ENCODE results near the gene SERINC3. TPM values are rescaled to one million over a fixed set of nuclear protein-coding genes. Genes with fewer than 3 reads are reported as not detected.
"Not testable (repeated sequence)": the region's sequence is repeated elsewhere in the genome, so short reads cannot be mapped to it uniquely, and the experiment has no call there.

The SERINC3 gene
- total RNA-seq, 2 experiments from 2014 or later: 38.8 to 43.6 TPM

DNA sequence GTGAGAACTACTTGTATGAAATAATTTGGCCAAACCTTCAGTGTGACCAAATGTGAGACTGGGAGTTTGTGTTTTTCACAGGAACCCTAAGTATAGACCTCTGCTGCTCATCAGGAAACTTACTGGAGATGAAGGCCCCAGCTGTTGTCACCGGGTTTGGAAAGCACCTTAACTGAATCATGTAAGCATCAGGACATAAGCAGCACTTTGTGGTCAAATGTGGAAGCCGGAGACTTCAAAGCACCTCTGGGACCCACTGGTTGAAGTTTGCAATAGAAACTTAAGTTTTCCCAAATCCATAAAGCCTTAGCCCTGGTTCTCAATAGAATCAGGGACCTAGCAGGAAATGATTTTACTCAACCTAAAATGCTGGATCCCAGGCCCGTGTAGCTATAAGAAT is 31.9 kb downstream of the SERINC3 start:
- Mint-ChIP-seq H3K4me3 (no peak overlapping the region), H3K4me1 (peaks cover 13% of the 10 kb centered on the region), H3K27me3 (no peaks in the 10 kb centered on the region), H3K27ac (peak overlapping the region; percentile 34), H3K36me3 (peaks cover 40% of the 10 kb centered on the region), H3K9me3 (no peaks in the 10 kb centered on the region)
- no peak for DNase-seq

DNA sequence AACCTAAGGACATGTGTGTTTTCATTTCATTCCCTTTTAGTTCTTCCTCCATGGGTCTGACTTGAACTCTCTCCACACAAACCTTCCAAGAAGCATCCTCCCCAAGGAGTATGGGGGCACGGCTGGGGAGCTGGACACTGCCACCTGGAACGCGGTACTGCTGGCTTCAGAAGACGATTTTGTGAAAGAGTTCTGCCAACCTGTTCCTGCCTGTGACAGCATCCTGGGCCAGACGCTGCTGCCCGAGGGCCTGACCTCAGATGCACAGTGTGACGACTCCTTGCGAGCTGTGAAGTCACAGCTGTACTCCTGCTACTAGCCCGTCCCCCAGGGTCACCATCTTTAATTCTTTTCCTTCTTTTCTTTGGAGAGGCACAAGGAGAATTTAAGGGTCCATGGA is 32.6 kb downstream of the SERINC3 start:
- Mint-ChIP-seq H3K27me3 (no peaks in the 10 kb centered on the region), H3K27ac (peak overlapping the region; percentile 34), H3K4me1 (peaks cover 10% of the 10 kb centered on the region), H3K4me3 (no peak overlapping the region), H3K36me3 (peaks cover 36% of the 10 kb centered on the region), H3K9me3 (no peaks in the 10 kb centered on the region)
- DNase-seq: no peak

DNA sequence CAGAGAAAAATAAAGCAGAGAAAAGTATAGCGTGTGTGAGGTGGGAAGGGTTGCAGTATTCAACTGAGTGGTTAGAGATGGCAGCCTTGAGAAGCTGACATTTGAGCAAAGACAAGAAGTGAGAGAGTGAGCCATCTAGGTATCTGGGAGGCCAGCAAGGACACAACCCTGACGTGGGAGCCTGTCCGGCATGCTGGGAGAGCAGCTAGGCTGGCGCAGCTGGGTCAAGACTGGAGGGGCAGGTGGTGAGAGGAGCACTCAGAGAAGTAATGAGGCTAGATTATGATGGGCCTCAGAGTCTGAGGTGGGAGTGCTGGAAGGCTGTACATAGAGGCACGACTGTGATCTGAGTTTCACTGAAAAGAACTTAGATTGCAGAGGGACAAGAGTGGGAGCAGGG is 33.3 kb downstream of the SERINC3 start:
- Mint-ChIP-seq H3K4me1 (peaks cover 10% of the 10 kb centered on the region), H3K9me3 (no peaks in the 10 kb centered on the region), H3K27ac (no peak overlapping the region), H3K27me3 (no peaks in the 10 kb centered on the region), H3K4me3 (peak overlapping the region; percentile 11), H3K36me3 (peaks cover 32% of the 10 kb centered on the region)
- no peak for DNase-seq

DNA sequence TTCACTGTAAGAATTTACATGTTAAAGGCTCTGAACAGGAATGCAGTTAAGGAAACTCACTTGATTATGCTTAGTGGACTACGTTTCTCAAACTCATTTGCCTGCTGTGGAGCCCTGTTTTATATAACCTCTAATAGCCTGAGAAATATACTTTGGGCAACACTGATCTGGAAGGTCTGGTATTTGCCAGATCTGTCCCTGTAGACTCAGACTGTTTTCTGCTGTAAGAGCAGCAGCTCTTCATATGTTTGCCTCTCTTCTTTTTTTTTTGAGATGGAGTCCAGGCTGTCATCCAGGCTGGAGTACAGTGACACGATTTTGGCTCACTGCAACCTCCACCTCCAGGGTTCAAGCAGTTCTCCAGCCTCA is 36.1 kb downstream of the SERINC3 start:
- no peak for DNase-seq
- Mint-ChIP-seq H3K27ac (no peak overlapping the region), H3K4me3 (no peak overlapping the region), H3K9me3 (no peaks in the 10 kb centered on the region), H3K36me3 (peaks cover 27% of the 10 kb centered on the region), H3K27me3 (no peaks in the 10 kb centered on the region), H3K4me1 (peaks cover 5% of the 10 kb centered on the region)

DNA sequence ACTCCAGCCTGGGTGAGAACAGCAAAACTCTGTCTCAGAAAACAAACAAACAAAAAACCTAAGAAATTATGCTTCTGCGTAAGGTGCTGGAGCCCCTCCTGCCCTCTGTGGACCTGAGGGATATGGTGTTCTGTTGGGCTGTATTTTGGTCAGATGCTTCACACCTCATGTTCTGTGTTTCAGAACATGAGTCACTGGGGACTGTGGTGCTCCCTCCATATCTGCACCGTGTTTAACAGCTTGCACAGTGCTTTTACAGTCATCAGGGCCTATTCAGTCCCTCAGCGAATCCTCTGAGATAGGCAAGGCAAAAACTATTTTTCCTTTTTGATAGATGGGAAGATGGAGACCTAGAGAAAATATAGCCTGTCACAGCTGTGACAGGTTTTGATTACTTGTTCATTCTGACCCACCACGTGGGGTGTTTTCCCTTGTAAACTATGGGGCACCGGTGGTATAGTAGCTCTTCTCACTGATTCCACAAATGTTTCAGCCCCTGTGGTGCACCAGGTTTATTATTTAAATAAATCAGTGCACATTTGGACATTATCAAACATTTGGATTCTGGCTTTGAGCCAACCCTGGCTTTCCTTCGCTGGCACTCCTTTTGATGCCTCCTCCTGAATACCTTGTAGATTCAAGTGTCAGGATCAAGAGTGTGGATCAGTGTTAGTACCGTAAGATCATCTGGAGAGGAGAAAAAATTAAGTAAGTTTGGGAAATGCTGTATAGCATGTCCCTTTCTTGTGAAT is 36.6 kb downstream of the SERINC3 start:
- Mint-ChIP-seq H3K36me3 (peaks cover 23% of the 10 kb centered on the region), H3K27me3 (no peaks in the 10 kb centered on the region), H3K4me1 (peaks cover 4% of the 10 kb centered on the region), H3K9me3 (no peaks in the 10 kb centered on the region), H3K27ac (peak overlapping the region; percentile 34), H3K4me3 (no peak overlapping the region)
- DNase-seq: no peak

DNA sequence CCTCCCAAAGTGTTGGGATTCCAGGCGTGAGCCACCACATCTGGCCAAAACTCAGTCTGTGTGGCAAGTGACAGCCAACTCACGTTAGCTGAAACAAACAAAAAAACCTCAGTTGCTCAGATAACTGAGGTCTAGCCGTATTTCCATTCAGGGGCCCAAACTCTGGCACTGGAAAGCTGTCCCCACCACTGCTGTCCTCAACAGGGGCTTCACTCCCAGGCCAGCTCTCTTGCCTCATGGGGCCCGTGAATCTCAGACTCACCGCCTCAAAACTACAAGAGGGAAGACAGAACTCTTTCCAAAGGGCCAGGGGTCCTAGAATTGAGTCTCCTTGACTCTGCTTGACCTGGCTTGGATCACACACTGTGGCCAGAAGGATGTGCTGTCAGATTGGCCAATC is 38.8 kb downstream of the SERINC3 start:
- Mint-ChIP-seq H3K9me3 (no peaks in the 10 kb centered on the region), H3K27me3 (no peaks in the 10 kb centered on the region), H3K4me3 (no peak overlapping the region), H3K4me1 (peaks cover 5% of the 10 kb centered on the region), H3K27ac (no peak overlapping the region), H3K36me3 (peaks cover 22% of the 10 kb centered on the region)
- no peak for DNase-seq

DNA sequence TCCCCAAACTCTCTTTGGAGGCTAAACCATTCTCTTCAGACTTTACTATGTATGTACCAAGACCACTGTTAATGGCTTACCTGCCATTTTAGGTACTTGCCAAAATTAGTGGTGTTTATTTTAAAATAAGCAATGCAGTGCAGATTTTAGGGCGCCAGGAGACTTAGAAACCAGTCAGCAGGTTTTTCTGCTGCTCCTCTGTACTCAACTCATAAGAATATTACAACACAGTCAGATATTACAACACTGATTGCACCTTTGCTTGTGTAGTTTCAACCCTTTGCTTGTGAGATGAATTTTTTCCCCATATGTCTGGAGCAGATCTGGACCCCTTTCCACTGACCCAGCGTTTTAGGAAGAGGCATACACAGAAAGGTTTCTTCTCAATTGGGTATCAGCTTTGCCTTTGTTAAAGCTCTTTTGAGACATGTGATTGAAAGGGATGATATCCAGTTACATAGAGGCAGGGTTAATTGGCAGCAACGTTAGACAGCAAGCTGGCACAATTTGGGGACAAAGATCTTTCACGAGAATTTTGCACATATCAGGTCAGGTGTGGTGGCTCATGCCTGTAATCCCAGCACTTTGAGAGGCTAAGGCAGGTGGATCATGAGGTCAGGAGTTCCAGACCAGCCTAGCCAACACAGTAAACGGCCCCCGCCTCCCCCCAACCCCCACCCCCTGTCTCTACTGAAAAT is 40.0 kb downstream of the SERINC3 start:
- no peak overlapping the region for H3K27ac Mint-ChIP-seq
- DNase-seq: no peak
- peaks cover 12% of the 10 kb centered on the region for H3K4me1 Mint-ChIP-seq

DNA sequence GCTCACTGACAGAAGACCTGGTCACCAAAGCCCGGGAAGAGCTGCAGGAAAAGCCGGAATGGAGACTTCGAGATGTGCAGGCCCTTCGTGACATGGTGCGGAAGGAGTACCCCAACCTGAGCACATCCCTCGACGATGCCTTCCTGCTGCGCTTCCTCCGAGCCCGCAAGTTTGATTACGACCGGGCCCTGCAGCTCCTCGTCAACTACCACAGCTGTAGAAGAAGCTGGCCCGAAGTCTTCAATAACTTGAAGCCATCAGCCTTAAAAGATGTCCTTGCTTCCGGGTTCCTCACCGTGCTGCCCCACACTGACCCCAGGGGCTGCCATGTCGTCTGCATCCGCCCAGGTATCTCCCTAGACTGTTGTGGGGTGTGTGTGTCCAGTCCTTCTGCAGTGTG is 41.8 kb downstream of the SERINC3 start:
- H3K36me3 Mint-ChIP-seq: peaks cover 26% of the 10 kb centered on the region
- H3K4me3 Mint-ChIP-seq: no peak overlapping the region
- H3K9me3 Mint-ChIP-seq: no peaks in the 10 kb centered on the region
- DNase-seq: no peak
- no peak overlapping the region for H3K27ac Mint-ChIP-seq
- H3K4me1 Mint-ChIP-seq: peaks cover 21% of the 10 kb centered on the region
- no peaks in the 10 kb centered on the region for H3K27me3 Mint-ChIP-seq

More for the DNA sequence above, 40.0 kb downstream of the SERINC3 start:
- Mint-ChIP-seq H3K36me3 (peaks cover 28% of the 10 kb centered on the region), H3K9me3 (no peaks in the 10 kb centered on the region), H3K4me3 (no peak overlapping the region), H3K27me3 (no peaks in the 10 kb centered on the region)

DNA sequence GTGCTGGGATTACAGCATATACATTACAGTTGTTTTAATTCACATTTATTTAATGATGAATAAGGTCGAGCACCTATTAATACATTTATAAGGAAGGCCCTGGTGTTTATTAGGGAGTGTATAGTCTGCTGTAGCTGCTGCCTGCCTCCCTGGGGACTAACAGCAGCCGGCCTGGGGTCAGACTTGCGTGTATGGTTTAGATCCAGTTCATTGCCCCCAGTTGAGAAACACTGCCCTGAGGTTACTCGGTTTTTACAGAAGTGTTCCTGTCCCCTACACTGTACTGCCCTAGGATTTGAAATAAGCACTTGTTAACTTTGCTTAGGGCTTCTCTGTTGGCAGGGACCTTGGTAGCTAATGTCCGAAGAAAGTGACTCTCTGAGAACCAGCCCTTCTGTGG is 42.2 kb downstream of the SERINC3 start:
- Mint-ChIP-seq H3K36me3 (peaks cover 26% of the 10 kb centered on the region), H3K4me1 (peaks cover 22% of the 10 kb centered on the region), H3K4me3 (no peak overlapping the region), H3K9me3 (no peaks in the 10 kb centered on the region), H3K27ac (no peak overlapping the region), H3K27me3 (no peaks in the 10 kb centered on the region)
- DNase-seq: no peak

DNA sequence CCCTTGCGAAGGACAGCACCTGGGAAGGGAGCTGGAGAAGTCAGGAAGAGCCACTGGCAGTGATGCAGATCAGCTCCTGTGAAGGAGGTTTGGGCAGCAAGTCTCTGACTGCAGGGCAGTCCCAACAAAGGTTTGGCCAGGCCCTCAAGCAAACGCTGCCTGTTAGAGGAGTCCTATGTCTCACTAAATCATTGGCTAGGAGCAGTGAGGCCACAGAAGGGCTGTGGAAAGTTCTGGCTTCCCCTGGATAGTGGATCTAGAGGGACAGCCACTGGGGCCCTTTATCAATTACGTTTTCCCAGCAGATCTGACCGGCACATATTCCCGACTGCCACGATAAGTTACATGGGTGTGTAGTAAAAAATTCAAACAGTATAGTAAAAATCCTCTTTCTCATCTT is 43.7 kb downstream of the SERINC3 start:
- Mint-ChIP-seq H3K4me1 (peaks cover 21% of the 10 kb centered on the region), H3K27ac (no peak overlapping the region), H3K27me3 (no peaks in the 10 kb centered on the region), H3K9me3 (no peaks in the 10 kb centered on the region), H3K36me3 (peaks cover 23% of the 10 kb centered on the region), H3K4me3 (no peak overlapping the region)
- DNase-seq: no peak

DNA sequence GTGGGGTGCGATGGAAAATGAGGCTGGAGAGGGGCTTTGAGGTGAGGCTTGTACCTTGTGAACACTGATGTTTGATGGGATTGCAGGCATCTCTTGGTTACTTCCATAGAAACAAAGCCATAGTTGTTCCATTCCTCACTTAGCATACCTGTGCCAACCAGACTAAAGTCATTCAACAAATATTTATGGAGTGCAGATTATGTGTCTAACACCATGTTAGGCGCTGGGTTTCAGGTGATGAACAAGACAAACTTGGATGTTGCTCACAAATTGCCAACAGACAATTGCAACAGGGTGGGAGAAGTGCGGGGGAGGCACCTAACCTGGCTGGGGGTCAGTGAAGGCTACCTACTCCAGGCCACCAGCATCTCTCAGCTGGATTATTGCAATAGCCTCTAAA is 44.7 kb downstream of the SERINC3 start:
- peak overlapping the region; percentile 46 for H3K27ac Mint-ChIP-seq
- peaks cover 21% of the 10 kb centered on the region for H3K4me1 Mint-ChIP-seq
- H3K9me3 Mint-ChIP-seq: no peaks in the 10 kb centered on the region
- no peak for DNase-seq
- peaks cover 23% of the 10 kb centered on the region for H3K36me3 Mint-ChIP-seq
- H3K4me3 Mint-ChIP-seq: peak overlapping the region; percentile 96
- no peaks in the 10 kb centered on the region for H3K27me3 Mint-ChIP-seq

DNA sequence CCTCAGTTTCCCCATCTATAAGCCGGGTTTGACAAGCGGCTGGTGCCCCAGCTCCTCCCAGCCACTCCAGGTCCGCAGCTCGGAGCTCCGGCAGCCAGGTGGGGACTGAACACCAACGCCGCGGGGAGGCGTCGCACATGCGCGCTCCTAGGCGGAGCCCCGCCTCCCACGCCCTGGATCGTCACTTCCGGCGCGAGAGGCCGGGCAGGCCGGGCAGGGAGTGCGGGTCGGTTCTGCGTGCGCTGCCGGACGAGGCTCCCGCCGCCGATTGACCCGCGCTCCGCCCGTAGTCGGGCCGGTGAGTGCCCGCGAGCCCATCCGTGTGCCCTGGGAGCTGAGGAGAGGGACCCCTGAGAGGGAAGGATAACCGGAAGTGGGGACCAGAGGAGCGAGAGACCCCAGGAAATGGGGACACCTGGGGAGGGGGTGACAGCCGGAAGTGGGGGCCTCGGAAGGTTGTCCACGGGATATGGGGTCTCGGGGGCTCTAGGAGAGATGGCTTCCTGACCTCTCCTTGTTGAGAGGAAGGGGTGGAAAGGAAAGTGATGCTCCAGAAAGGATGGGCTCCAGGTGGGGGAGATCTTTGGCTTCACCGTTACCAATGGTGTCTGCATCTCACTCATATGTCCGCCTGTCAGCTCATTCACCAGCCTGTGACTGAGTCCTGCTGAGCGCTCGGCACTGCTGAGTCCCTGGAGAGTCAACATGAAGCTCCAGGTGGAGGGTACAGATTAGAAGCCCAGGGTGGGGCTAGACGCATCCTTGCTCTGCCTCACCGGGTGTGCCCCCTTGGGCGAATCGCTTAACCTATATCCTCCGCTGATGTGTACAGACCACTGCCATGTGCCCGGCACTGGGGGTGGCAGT is 45.9 kb downstream of the SERINC3 start, which contains the start of gene TTPAL:
TSS of gene TTPAL (plus strand) at position 181 of the 867 bp plus-strand sequence. CDS start 4,126 bp downstream, outside the sequence.
- Mint-ChIP-seq H3K27me3 (no peaks in the 10 kb centered on the region), H3K9me3 (no peaks in the 10 kb centered on the region), H3K4me3 (peak within 1 kb of the TSS; percentile 96), H3K36me3 (peaks cover 15% of the 10 kb centered on the region), H3K4me1 (peaks cover 21% of the 10 kb centered on the region), H3K27ac (peak within 1 kb of the TSS; percentile 94)
- peak; percentile 95 for DNase-seq

DNA sequence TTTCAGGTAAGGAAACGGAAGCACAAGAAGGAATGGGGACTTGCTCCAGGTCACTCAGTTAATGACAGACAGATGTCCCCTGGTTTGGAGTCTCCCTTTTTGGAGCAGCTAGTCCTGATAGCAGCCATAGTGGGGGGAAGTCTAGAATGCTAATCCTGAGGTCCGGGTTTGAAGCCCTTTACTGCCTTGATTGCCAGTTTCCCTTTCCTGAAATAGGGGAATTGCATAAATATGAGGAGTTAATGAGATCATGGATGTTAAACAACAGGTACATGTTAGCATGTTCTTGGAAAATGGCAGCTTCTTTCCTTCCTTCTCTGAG is 46.5 kb downstream of the SERINC3 start:
- Mint-ChIP-seq H3K36me3 (peaks cover 15% of the 10 kb centered on the region), H3K4me3 (peak overlapping the region; percentile 96), H3K9me3 (no peaks in the 10 kb centered on the region), H3K4me1 (peaks cover 21% of the 10 kb centered on the region), H3K27me3 (no peaks in the 10 kb centered on the region), H3K27ac (peak overlapping the region; percentile 94)
- DNase-seq: no peak

DNA sequence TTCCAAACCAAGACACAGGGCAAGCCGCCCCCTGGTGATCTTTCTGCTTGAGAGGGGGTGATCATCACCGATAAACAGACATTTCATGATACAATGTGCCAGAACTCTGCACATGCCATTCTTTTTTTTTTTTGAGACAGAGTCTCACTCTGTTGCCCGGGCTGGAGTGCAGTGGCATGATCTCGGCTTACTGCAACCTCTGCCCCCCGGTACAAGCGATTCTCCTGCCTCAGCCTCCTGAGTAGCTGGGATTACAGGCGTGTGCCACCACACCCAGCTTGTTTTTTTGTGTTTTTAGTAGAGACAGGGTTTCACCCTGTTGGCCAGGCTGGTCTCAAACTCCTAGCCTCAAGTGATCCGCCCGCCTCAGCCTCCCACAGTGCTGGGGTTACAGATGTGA is 49.6 kb downstream of the SERINC3 start:
- DNase-seq, H3K27me3 Mint-ChIP-seq, H3K9me3 Mint-ChIP-seq, H3K27ac Mint-ChIP-seq, H3K36me3 Mint-ChIP-seq, H3K4me3 Mint-ChIP-seq: not testable (repeated sequence)
- peaks cover 17% of the 10 kb centered on the region for H3K4me1 Mint-ChIP-seq

DNA sequence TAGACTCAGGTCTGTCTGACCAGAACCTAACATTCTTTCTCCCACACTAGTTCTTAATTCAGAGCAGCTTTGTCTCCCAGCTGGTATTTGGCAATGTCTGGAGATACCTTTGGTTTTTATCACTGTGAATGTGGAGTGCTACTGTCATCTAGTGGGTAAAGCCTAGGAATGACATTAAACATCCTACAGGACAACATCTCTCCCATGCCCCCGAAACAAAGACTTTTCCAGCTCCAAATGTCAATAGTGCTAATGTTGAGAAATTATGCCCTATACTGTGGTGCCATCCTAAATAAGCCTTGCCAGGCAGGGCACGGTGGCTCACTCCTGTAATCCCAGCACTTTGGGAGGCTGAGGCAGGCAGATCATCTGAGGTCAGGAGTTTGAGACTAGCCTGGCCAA is 50.4 kb downstream of the SERINC3 start:
- no peak for DNase-seq
- no peak overlapping the region for H3K27ac Mint-ChIP-seq
- no peak overlapping the region for H3K4me3 Mint-ChIP-seq
- H3K4me1 Mint-ChIP-seq: peaks cover 9% of the 10 kb centered on the region
- H3K36me3 Mint-ChIP-seq: peaks cover 2% of the 10 kb centered on the region
- H3K9me3 Mint-ChIP-seq: no peaks in the 10 kb centered on the region
- no peaks in the 10 kb centered on the region for H3K27me3 Mint-ChIP-seq

Data from activated naive CD8-positive, alpha-beta T cell treated with anti-CD3 and anti-CD28 coated beads for 36 hours (primary cell).